HG03439 (cell line): ENCODE data around the gene CRACDL.
"Not testable (repeated sequence)": the region's sequence is repeated elsewhere in the genome, so short reads cannot be mapped to it uniquely, and the experiment has no call there.

Experiments
- ATAC-seq: cut with Tn5 transposase; IDR thresholded peaks from one replicate; pipeline ENCODE4 v1.9.1; 2021; ENCODE audit warnings: mild to moderate bottlenecking, moderate library complexity; ENCODE audit not compliant: unreplicated experiment

CRACDL gene

DNA sequence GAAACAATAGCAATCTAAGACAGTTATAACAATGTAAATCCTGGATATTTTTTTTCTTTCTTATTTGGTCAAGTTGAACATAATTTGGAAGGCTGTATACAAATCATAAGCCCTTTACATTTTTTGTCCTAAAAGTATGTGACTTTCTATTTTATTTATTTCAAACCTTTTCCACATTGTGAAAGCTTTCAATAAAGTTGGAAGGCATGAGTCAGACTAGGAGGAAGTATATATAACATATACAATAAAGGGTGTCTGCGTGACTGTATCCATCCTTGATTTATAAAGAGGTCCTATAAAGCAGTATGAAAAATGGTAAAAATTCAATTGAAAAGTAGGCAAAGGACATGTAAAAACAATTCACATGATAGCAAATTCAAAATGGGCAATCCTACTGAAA is 44.4 kb downstream of the CRACDL start:
- no peak for ATAC-seq

DNA sequence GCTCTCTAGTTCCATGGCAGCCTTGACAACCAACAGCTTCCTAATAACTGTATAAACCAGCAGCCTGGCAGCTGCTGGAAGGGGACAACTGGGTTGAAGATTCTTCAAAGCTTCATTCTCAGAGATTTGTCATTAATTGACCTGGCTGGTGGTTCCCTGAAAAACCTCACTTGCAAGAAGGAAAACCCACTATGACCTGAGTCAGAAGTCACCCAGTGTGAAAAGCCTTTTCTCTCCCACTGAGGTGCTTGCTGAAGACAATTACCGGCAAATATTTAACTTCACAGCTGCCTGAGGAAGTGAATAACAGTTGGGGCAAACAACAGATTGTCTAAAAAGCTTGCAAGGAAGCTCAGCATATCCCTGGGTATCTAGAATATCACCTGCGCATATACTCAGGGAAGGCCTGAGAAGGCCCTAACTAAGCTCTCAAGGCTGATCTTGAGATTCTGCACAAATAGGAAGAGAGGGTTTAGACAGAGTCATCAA is 49.9 kb downstream of the CRACDL start:
- ATAC-seq, result no peak

DNA sequence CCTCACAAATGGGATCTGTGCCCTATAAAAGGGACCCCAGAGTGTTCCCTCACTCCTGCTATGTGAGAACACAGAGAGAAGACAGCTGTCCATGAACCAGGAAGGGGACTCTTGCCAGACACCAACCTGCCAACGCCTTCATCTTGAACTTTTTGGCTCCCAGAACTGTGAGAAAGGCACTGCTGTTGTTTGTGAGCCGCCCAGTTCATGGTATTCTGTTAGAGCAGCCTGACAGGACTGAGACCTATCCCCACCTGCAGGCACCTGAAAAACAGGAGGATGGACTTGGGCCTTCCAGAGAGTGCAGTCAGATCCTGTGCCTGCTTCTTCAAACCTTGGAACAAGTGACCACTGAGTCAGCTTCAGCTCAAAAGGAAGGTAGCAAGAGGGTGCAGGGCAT is 51.4 kb downstream of the CRACDL start:
- ATAC-seq, result no peak

DNA sequence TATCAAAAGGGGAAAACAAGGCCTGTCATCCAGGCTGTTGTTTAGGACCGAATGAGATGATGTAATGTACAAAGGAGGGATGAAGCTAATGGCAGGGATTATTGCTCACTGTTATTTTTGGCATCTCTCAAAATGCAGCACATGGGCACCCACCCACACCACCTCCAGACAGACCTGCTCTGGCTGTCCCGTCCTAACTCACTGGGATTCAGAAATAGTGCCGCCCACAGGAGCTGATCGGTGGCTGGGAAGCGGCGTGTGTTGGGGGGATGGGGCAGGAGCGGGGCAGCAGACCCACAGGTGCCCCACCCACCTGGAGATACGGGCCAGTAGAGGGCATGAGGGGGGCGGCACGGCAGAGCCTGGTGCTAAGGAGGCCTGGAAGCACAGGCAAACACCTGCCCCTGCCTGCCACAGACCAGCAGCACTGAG is 52.2 kb downstream of the CRACDL start:
- no peak for ATAC-seq

DNA sequence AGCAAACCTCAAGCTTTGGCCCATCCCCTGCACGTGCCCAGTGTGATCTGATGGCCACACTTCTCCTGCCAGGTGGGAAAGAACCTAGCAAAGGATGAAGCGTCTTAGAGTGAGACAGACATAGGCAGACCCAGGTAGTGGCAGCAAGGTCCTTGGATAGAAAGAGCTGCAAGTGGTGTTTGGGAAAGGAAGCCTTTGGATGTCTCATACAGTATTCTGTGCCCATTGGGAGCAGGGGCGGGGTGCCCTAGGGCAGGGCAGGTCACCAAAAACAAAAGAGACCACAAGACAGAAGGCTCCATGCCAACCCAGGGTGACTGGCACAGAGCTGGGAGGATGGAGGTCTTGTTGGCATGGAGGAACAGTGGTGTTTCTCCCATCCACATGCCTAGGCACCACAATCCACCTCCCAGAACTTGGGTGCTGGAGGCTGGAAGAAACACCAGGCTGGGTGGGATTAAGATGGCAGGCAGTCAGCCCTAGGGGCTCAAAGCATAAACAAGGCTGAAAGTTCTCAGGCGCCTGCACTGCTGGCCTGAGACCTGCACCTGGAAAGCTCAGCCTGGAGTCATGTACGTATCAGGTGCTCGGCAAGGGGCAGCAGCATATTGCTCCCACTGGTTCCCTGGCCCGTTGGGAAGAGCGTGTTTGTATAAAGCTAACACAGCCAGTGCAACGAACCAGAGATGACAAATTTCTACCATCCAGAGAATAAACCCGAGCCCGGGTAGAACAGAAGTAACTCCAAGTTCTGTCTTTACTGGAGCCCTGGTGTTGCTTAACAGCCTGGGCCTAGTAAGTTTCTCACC is 52.9 kb downstream of the CRACDL start:
- ATAC-seq, result no peak

DNA sequence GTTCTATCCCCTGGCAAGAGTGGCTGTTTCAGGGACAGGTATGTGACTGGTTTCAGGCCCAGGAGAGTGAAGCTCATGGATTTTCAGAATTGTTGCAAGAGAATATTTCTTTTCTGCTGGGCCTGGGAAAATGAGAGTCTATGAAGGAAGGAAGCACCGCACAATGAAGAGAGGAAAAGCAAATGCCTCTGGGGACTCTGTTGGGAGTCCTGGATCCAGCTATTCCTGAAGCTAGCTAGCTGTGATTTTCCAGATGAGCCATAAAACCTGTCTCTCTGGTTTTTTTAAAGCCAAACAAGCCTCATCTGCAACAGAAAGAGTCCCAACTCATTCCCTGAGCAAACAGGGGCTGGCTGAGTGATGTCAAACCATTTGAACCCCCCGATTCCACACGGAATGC is 53.7 kb downstream of the CRACDL start:
- no peak for ATAC-seq

DNA sequence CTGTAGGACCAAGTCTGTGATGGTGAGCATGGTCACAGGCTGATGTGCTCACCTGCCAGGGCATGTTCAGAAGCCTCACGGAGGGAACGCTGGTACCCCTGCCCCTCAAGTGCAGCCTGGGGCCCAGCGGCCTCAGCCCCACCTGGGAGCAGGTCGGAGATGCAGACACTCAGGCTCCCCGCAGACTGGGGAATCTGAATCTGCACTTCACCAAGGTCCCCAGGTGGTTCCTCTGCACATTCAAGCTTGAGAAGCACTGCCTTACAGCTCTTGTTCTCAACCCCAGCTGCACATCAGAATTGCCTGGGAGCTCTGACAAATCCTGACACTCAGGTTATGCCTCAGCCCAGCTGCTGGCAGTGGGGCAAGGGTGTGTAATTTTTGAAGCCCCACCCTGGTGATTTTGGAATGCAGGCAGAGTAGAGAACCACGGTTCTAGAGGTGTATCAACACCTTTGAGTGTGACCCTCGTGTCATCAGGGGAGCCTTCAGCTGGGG is 54.8 kb downstream of the CRACDL start:
- ATAC-seq, result no peak

DNA sequence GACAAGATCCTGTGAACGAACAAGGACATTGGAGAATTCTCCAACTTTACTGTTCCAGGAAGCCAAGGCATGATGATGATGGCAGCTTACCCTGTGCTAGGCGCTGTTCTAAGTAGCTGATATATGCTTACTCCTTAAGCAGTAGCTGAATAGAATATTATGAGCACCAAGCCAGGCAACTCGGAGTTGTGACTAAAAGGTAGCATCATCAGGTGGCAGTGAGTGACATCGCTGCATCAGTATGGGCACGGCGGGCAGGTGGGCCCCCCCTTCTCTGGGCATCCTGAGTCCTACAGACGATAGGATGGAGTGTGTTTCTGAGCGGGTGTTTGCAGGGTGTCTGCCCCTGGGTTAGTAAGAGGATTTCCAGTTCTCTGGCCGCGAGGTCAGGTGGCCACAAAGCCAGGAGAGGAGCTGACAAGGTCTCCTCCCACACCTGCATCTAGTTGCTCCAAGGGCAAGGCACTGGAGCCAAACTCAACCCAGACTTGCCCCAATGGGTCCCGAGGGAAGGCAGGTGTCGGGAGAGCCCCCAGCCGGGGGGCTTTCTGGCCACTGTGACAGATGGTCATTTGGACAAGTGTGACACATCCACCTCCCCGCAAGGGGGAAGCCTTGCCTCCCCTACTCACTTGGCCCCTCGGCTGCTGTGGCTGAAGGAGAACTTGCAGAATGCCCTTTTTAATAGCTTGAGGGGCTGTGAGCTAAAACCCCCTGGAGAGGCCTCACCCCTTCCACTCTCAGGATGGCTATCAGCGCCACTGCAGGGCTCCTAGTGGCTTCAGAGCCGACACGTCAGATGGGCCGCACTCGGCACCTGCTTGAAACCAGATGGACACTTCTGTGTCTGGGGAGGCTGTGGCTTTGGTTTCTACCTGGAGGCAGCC is 55.5 kb downstream of the CRACDL start:
- ATAC-seq, result no peak

DNA sequence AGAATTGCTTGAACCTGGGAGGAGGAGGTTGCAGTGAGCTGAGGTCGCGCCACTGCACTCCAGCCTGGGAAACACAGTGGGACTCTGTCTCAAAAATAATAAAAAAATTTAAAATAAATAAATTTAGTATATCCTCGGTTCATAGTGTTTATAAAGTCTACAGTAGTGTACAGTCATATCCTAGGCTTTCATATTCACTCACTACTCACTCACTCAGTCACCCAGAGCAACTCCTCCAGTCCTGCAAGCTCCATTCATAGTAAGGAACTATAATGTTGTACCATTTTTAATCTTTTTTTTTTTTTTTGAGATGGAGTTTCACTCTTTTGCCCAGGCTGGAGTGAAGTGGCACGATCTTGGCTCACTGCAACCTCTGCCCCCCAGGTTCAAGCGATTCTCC is 58.4 kb downstream of the CRACDL start:
- ATAC-seq, result not testable (repeated sequence)

DNA sequence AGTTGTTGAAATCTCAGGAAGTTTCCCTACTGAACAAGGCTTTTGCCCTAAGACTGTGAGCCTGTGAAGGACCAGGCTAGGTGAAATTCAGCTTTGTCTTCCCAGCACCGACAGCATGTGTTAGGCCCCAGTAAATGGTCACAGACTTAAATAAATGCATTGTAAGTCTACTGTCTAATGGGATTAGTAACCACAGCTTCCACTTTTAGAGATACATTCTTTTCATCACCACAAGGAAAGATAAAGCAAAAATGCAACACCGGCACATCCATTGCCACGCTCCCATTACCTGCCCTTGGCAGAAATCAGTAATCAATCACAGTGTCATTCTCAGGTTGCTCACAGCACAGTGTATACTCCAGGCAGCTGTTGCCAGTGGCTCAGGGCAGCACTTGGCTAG is 59.3 kb downstream of the CRACDL start:
- ATAC-seq, result no peak

DNA sequence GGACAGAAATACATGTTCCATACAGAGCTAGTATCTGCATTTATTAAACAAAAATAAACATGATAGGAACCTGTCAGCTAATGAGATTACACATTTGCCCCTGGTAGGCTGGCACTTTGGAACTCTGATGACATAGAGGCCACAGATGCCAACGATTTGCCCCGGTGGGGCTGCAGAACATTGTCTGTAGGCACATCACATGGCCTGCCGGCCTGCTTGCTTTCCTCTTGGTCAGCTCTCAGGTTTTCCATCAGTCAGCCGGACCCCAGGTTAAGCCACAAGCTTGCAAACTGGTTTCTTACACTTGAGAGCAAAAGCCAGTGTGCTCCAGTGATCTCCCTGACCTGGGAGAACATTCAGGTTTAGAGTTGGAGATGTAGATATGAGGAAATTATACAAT is 60.3 kb downstream of the CRACDL start:
- ATAC-seq, result no peak

DNA sequence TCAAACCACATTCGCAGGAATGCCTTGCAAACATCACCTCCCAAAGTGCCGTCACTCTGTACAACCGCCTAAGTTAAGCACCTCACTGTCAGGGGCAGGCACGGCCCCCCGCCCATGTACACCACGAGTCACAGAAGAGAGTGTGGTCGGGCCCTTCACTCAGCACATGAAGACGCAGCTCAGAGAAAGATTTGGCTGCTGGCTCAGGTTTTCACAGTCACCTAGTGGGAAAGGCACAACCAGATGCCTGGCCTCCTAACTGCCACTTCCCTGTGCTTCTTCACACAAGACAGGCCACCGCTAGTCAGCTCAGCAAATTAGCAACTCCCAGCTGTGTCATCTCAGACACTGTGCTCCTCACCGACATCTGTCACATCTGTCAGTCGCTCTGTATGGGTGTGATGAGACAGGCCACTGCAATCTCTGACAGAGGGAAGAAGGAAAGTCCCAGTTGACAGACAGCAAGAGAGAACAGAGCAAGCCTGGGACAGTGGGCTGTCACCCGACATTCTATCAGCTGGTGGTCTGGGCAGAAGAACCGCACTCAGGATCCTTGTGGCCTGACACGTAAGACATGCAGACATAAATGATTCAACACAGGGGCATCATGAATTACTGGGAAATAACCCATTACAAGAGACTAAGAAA is 60.8 kb downstream of the CRACDL start:
- ATAC-seq, result no peak

DNA sequence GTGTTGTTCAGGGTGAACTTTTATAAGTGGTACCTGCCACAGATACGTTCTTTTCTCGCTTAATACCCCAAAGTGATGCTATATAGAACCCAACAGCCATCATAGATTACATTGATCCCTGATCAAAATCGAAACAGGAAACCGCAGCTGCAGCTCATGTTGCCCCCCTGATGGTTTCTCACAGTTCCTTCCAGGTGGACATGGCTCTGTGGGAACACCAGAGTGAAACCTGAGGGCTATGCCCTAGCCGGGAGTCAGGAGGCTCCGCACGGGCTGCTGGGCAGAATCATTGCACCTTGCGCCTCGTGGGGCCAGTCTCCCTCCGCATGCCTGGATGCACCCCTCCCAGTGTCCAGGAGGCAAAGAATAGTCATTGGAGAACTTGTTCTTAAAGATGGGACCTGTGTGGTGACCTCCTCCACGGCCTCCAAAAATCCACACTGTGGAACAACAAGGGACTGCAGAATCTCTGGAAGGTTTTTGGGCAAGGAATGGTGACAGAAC is 61.8 kb downstream of the CRACDL start:
- ATAC-seq, result no peak

DNA sequence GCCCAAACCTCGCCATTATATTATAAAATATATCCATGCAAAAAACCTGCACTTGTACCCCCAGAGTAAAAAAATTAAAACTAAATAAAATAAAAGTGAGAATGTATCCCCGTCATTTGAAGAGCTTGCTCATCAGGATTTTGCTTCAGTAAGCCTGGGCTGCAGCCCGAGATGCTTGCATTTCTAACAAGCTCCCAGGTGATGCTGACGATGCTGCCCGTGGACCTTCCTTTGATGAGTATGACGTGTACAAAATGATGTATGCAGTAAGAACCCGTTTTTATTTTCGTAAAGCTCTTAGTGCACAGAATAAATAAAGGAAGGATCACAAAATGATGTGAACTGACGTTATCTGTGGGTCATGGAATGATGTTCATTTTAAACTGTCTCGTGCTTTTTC is 63.5 kb downstream of the CRACDL start:
- no peak for ATAC-seq

DNA sequence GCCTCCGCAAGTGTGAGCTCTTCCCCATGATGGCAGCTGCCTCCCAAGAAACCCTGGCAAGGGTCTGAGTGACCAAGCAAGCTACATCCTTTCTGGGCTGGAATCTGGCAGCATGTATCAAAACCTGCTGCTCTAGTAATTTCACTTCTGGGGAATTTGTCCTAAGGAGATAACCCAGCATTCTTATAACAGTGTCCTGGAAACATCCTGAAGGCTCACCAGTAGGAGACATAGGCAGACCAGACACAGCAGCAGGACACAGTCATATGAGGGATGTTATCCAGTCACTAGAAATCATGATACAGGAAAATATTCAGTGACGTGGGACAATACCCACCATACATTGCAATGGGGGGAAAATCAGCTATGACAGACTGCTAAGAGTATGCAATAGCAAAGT is 64.5 kb downstream of the CRACDL start:
- no peak for ATAC-seq

DNA sequence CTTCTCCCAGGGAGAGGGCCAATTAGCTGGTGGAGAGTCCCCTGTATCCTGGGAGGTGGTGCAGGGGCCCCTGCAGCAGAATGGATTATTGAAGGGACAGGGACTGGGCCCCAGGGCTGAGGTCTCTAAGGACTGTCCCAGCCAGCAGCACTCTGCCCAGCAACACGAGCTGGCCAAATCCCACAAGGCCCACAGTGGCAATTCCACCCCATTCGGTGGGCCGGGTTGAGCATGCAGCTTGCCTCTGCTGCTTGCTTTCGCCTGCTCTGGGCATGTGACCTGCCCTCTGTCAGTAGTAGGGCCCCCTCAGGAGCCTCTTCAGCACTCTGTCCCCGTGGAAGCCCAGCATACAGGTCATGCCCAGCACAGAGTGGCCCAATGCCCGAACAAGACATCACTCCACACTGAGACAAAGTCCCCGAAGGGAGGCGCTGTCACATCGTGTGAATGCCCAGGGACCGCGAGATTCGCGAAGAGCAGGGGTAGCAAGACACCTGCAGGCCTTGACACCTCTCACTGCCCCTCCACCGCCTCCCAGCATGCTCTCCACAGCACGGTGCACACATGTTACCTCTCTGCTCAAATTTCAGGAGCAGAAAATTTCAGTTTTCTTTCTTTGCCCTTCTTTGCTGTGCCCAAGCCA is 65.4 kb downstream of the CRACDL start:
- no peak for ATAC-seq

DNA sequence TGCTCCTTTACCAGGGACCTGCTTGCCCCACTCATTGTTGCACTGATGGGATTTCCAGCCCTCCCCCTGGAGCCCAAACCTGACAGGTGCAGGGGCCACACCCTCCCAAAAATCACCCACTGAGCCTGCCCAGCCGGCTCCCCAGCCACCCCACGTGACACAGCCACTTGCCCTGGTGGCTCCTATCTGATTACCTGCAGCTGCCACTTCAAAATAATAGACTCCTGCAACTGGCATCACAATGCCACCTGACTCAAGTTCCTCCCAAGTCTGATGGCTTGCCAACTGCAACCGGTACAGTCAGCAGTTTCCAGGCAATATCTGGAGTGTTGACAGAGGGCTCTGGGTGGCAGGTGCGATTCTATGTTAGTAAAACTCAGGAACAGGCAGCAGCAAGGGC is 66.2 kb downstream of the CRACDL start:
- no peak for ATAC-seq

DNA sequence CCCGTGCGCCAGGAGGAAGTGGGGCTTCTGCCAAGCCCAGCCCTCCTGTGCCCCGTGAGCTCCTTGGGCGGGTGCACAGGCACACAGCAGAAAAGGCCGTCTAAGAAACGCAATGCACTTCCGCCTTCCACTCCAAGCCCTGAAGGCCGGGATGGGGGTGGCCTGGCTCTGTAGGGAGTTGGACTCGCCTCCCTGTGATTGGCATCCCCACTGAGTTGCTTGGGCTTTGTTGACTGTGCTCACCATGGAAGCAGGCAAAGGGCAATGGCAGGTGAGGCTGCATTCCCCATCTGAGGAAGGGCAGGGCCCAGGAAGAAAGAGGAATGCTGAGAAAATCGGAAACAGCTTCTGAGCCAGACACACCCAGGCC is 66.8 kb downstream of the CRACDL start:
- ATAC-seq, result no peak

DNA sequence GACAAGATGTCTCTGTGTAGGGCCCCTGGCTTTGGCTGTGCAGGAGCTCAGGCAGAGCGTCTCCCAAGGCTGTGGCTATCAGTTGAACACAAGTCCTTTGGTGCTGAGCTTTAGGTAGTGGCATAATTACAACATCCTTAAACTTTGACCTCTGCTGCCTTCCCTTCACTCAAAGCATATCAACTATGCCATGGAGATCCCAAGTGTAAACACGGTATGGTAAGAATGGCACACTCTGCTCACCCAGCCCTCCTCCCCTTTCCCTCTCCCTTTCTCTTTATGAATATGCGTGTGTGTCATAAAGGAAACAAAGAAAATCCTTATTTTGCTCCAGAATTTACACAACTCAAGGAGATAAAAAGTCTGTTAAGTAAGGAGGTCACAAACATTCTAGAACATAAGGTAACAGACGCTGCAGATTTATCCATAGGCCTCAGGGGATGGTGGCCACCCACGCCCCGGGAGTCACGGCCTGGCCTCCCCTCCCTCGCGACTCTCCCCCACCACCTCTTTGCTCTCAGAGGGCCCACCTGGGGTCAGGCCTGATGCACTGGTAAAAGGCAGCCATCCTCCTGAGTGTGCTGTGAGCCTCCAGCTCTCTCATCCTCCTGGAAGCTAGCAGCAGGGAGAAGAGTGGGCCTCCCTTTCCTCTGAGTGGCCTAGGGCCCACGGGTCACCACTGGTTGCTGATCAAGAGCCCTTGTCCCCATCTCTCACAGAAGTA is 67.3 kb downstream of the CRACDL start:
- no peak for ATAC-seq
